Measurements from ENCODE around the gene CTR9.
A peak's percentile ranks its signal among the peaks of the same experiment; 100 is the strongest.
"Not testable (repeated sequence)": the region's sequence is repeated elsewhere in the genome, so short reads cannot be mapped to it uniquely, and the experiment has no call there.

CTR9 gene

DNA sequence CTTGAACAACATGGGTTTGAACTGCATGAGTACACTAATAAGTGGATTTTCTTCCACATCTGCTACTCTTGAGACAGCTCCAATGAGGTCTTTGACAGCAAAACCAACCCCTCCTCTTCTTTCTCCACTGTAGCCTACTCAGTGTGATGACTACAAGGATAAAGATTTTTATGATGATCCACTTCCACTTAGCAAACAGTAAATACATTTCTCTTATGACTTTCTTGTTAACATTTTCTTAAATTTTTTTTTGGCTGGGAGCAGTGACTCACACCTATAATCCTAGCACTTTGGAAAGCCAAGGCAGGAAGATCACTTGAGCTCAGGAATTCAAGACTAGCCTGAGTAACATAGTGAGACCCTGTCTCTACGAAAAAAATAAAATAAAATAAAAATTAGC lies 67.5 kb downstream of the CTR9 start:
- TF ChIP-seq, protein P1, sequence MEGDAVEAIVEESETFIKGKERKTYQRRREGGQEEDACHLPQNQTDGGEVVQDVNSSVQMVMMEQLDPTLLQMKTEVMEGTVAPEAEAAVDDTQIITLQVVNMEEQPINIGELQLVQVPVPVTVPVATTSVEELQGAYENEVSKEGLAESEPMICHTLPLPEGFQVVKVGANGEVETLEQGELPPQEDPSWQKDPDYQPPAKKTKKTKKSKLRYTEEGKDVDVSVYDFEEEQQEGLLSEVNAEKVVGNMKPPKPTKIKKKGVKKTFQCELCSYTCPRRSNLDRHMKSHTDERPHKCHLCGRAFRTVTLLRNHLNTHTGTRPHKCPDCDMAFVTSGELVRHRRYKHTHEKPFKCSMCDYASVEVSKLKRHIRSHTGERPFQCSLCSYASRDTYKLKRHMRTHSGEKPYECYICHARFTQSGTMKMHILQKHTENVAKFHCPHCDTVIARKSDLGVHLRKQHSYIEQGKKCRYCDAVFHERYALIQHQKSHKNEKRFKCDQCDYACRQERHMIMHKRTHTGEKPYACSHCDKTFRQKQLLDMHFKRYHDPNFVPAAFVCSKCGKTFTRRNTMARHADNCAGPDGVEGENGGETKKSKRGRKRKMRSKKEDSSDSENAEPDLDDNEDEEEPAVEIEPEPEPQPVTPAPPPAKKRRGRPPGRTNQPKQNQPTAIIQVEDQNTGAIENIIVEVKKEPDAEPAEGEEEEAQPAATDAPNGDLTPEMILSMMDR (IDR thresholded peaks at IDR 0.05; ENCODE audit: extremely low read depth, insufficient read depth, missing control alignments) = no peak
- DNase-seq (ENCODE audit: low spot score) = no peak
- in situ Hi-C loops (cut with MboI; ENCODE audit: low pct_unique_long_range_greater_than_20kb, low sequenced_read_pairs, unreplicated experiment) = no loop called here

DNA sequence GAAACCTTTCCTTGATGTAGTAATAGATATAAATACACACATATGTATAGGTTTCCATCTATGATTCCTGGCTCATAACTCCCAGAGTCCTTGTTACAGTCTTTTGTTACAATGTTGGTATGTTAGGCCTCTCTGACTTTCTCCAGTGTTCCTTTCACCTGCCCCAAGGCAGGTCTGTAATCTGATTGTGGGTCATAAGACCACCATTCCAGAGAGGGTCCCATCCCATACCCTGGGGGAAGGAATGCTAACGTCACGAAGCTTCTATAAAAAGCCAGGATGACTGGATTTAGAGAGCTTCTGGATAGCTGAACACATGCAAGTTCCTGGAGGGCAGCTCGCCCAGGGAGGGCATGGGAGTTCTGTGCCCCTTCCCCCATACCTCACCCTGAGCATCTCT lies 71.4 kb downstream of the CTR9 start:
- DNase-seq (ENCODE audit: low spot score); in situ Hi-C loops (cut with MboI; ENCODE audit: low pct_unique_long_range_greater_than_20kb, low sequenced_read_pairs, unreplicated experiment): not testable (repeated sequence)

DNA sequence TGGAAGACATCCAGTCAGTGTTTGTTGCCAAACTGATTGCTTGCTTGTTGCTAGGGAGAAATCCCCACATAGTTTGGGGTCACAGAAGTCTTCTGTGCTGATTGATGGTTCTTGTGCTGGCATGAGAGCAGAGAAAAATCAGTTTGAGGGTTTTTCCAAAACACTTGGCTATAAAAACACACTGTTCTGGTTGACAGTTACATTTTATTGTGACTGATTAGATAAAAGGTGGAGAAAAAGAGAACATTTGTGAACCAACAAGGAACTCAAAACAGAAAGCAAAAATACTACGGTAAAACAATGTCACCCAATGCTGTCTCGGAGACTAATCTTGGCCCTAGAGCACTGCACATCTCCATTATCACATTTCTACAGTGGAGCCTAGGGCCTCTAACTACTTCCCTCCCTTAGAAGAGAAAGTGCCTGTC lies 72.1 kb downstream of the CTR9 start:
- in situ Hi-C loops (cut with MboI; ENCODE audit: low pct_unique_long_range_greater_than_20kb, low sequenced_read_pairs, unreplicated experiment) = no loop called here
- TF ChIP-seq, protein P1 (IDR thresholded peaks at IDR 0.05; ENCODE audit: extremely low read depth, insufficient read depth, missing control alignments) = no peak
- DNase-seq (ENCODE audit: low spot score) = no peak

DNA sequence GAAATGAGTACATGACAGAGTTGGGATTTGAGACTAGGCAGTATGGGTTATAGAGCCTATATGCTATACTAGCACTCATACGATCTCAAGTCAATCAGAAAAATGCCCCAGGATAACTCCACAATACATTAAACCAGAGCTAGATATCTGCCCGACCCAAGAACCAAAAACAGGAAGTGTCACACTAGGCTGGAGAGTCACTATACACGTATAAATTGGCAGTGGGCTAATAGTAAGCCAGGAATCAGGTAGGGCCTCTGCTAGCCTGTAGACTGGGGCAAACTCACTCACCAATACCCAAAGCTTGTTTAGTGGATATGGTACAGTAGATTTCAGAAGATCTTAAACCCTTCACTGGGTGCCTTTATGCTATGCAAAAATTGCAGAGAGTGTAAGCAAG lies 73.8 kb downstream of the CTR9 start:
- TF ChIP-seq, protein P1 (IDR thresholded peaks at IDR 0.05; ENCODE audit: extremely low read depth, insufficient read depth, missing control alignments) = no peak
- in situ Hi-C loops (cut with MboI; ENCODE audit: low pct_unique_long_range_greater_than_20kb, low sequenced_read_pairs, unreplicated experiment) = no loop called here
- DNase-seq (ENCODE audit: low spot score) = peak; percentile 34

DNA sequence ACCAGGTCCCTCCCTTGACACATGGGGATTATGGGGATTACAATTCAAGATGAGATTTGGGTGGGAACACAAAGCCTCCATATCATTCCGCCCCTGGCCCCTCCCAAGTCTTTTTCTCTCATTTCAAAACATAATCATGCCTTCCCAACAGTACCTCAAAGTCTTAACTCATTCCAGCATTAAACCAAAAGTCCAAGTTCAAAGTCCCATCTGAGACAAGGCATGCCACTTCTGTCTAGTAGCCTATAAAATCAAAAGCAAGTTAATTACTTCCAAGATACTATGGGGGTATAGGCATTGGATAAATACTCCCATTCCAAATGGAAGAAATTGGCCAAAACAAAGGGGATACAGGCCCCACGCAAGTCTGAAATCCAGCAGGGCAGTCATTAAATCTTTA lies 77.4 kb downstream of the CTR9 start:
- TF ChIP-seq, protein P1 (IDR thresholded peaks at IDR 0.05; ENCODE audit: extremely low read depth, insufficient read depth, missing control alignments) = no peak
- DNase-seq (ENCODE audit: low spot score) = no peak
- in situ Hi-C loops (cut with MboI; ENCODE audit: low pct_unique_long_range_greater_than_20kb, low sequenced_read_pairs, unreplicated experiment) = no loop called here

DNA sequence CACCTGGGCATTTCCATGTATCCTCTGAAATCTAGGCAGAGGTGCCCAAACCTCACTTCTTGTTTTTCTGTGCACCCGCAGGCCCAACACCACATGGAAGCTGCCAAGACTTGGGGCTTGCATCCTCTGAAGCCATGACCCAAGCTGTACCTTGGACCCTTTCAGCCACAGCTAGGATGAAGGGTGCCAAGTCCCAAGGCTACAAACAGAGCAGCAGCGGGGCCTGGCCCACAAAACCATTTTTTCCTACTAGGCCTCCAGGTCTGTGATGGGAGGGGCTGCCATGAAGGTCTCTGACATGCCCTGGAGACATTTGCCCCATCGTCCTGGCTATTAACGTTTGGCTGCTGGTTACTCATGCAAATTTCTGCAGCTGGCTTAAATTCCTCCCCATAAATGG lies 78.1 kb downstream of the CTR9 start:
- no peak for DNase-seq (ENCODE audit: low spot score)
- in situ Hi-C loops (cut with MboI; ENCODE audit: low pct_unique_long_range_greater_than_20kb, low sequenced_read_pairs, unreplicated experiment) = no loop called here
- TF ChIP-seq, protein P1 (IDR thresholded peaks at IDR 0.05; ENCODE audit: extremely low read depth, insufficient read depth, missing control alignments) = no peak
